Measurements from ENCODE around the gene TNP2. TPM values are rescaled to one million over a fixed set of nuclear protein-coding genes. Genes with fewer than 3 reads are reported as not detected.

TNP2 gene
- total and polyA plus RNA-seq, 9 of the 15 experiments (the other 6 are each of a cell fraction or from before 2014, with no cell fraction given), result not detected

GRCh38 chr16:11254913-11255736 lies 14.0 kb downstream of the TNP2 start (continued):
- peak; percentile 100 for TF ChIP-seq ZNF511 (CRISPR knock-in tag; IDR thresholded peaks at IDR 0.05)
- no peak for TF ChIP-seq KLF1 (tag; IDR thresholded peaks at IDR 0.05)
- no peak for TF ChIP-seq PTTG1 (tag; IDR thresholded peaks at IDR 0.05; ENCODE audit: low read depth)
- TF ChIP-seq ZNF695 (CRISPR knock-in tag; IDR thresholded peaks at IDR 0.05), result no peak
- TF ChIP-seq TBP (optimal IDR thresholded peaks at IDR 0.05; ENCODE audit: low read depth, low read length), result no peak
- no peak for TF ChIP-seq FOXJ2 (tag; IDR thresholded peaks at IDR 0.05)
- no peak for TF ChIP-seq SRSF3 (IDR thresholded peaks at IDR 0.05; ENCODE audit: insufficient read depth, low read length)
- no peak; the same call in 1 of the 2 replicates for TF ChIP-seq ZNF589 (CRISPR knock-in tag; IDR thresholded peaks at IDR 0.05; ENCODE audit: low read depth)
- no peak for TF ChIP-seq POLR2AphosphoS5 (IDR thresholded peaks at IDR 0.05; ENCODE audit: control insufficient read depth, insufficient read depth, low read depth, low read length)
- TF ChIP-seq ZNF76 (CRISPR knock-in tag; IDR thresholded peaks at IDR 0.05; ENCODE audit: borderline replicate concordance), result peak; percentile 77
- TF ChIP-seq MEF2A (IDR thresholded peaks at IDR 0.05; ENCODE audit: control insufficient read depth, low read depth, low read length), result no peak
- TF ChIP-seq ELF2 (CRISPR knock-in tag; IDR thresholded peaks at IDR 0.05), result no peak
- TF ChIP-seq SFPQ (IDR thresholded peaks at IDR 0.05; ENCODE audit: low read depth, low read length), result no peak
- TF ChIP-seq MXI1 (IDR thresholded peaks at IDR 0.05; ENCODE audit: low read depth, low read length), result no peak
- no peak for TF ChIP-seq MCM7 (IDR thresholded peaks at IDR 0.05)
- TF ChIP-seq SNRNP70 (optimal IDR thresholded peaks at IDR 0.05; ENCODE audit: low read depth, low read length), result no peak
- peak; percentile 99 to 100 for TF ChIP-seq E2F6 (IDR thresholded peaks at IDR 0.05; ENCODE audit: borderline replicate concordance in 1 of 2, extremely low read depth in 1 of 2, insufficient read depth in 1 of 2, insufficient read length in 1 of 2, low read depth in 1 of 2, low read length in 1 of 2, poor library complexity in 1 of 2, severe bottlenecking in 1 of 2)
- no peak for TF ChIP-seq HNRNPUL1 (IDR thresholded peaks at IDR 0.05; ENCODE audit: low read length)
- no peak for TF ChIP-seq CEBPB (tag; IDR thresholded peaks at IDR 0.05)
- TF ChIP-seq TEAD4 (IDR thresholded peaks at IDR 0.05; ENCODE audit: low read length), result peak; percentile 16; the same call in 1 of the 2 replicates
- peak; percentile 100 for TF ChIP-seq TEAD4 (CRISPR knock-in tag; IDR thresholded peaks at IDR 0.05; ENCODE audit: borderline replicate concordance)
- no peak for TF ChIP-seq IFI16 (CRISPR knock-in tag; IDR thresholded peaks at IDR 0.05)
- no peak for TF ChIP-seq PKNOX1 (IDR thresholded peaks at IDR 0.05)

Measured in K562 (cell line).